DMS79 (cell line): Measurements from ENCODE around the gene UBQLN4.

Source experiments
- DNase-seq: peaks from one replicate; lab custom pipeline; 2025; lab: John Stamatoyannopoulos, UW

UBQLN4 gene

GRCh38 chr1:156053768-156054499 is at the start of gene UBQLN4:
TSS of gene UBQLN4 (minus strand) at chr1:156053798. CDS start at chr1:156053701, 97 bp downstream.
- peak; percentile 63 for DNase-seq

- DNase-seq = no peak
Observed at GRCh38 chr1:156102633-156103511, 49.3 kb upstream of the UBQLN4 start.

GRCh38 chr1:156101880-156102279 is 48.3 kb upstream of the UBQLN4 start:
- no peak for DNase-seq

GRCh38 chr1:156100205-156100995 is 46.8 kb upstream of the UBQLN4 start:
- DNase-seq = peak; percentile 66

- no peak for DNase-seq
Observed at GRCh38 chr1:156099282-156099681, 45.7 kb upstream of the UBQLN4 start.

- DNase-seq = no peak
Observed at GRCh38 chr1:156098784-156099183, 45.2 kb upstream of the UBQLN4 start.

- DNase-seq = no peak
Observed at GRCh38 chr1:156097499-156098178, 44.0 kb upstream of the UBQLN4 start.

GRCh38 chr1:156096640-156097391 is 43.2 kb upstream of the UBQLN4 start:
- DNase-seq = peak; percentile 16

GRCh38 chr1:156095906-156096508 is 42.4 kb upstream of the UBQLN4 start:
- DNase-seq = no peak

- DNase-seq = no peak
Observed at GRCh38 chr1:156091610-156092009, 38.0 kb upstream of the UBQLN4 start.

- DNase-seq = peak; percentile 64
Observed at GRCh38 chr1:156090840-156091188, 37.2 kb upstream of the UBQLN4 start.

GRCh38 chr1:156090138-156090839 is 36.7 kb upstream of the UBQLN4 start:
- DNase-seq = no peak

- DNase-seq = no peak
Observed at GRCh38 chr1:156089704-156090103, 36.1 kb upstream of the UBQLN4 start.

- no peak for DNase-seq
Observed at GRCh38 chr1:156086256-156086662, 32.7 kb upstream of the UBQLN4 start.

- DNase-seq = no peak
Observed at GRCh38 chr1:156083800-156084790, 30.5 kb upstream of the UBQLN4 start.

- peak; percentile 72 for DNase-seq
Observed at GRCh38 chr1:156082309-156083091, 28.9 kb upstream of the UBQLN4 start, which contains the start of gene MEX3A. TSS of gene MEX3A (minus strand) at chr1:156082465. CDS start at chr1:156081998, 467 bp downstream.

- no peak for DNase-seq
Observed at GRCh38 chr1:156081917-156082308, 28.3 kb upstream of the UBQLN4 start.
